ENCODE data around the gene COA8. TPM values are rescaled to one million over a fixed set of nuclear protein-coding genes. Genes with fewer than 3 reads are reported as not detected.

The COA8 gene
- total and polyA plus RNA-seq, 10 of the 15 experiments (the other 5 are each of a cell fraction or from before 2014, with no cell fraction given): 6.1 to 69.5 (median 25.8) TPM

DNA sequence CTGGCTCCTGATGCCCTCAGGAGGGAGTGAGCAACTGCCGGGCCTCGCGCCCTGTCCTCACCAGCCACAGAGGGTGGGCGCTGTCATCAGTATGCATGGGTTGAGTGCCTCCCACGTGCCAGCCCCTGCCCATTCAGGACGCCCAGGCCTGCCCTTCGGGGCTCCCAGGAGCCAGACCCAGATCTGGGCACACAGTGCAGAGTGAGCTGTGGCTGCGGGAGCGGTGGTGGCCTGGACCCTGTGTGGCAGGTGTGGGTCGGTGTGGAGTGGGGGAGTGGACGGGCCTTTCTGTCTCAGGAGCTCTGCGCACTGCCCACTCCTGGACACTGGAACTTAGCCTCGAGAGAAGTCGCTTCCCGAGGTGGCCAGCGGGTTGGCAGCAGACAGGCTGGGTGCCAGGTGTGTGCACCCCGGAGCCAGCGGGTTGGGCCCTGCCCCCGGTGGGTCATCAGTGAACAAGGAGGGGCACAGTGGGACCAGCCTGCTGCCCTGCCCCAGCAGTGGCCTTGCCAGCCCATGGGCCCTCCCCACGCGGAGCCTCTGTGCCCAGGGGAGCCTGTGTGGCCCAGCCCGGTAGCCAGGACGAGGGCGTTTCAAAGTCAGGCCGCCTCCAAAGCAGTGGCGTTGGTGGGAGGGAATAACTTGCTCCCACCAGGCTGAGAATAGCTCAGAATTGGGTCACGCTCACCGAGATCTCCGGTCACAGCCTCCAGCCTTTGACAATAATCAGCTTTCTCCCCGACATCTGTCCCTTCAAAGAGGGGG is 24.3 kb upstream of the COA8 start:
- Histone ChIP-seq H3K79me2 (ENCODE audit: control insufficient read depth, insufficient read depth, low read length) (no peaks in the 10 kb centered on the region), H2AFZ (ENCODE audit: control insufficient read depth, low read depth, low read length) (no peak overlapping the region), H3K27me3 (replicated peaks in 1 of 2; ENCODE audit: control insufficient read depth in 2 of 2, insufficient read depth in 2 of 2, low read length in 1 of 2) (no peaks in the 10 kb centered on the region), H3K9me3 (replicated peaks; ENCODE audit: control insufficient read depth, insufficient read depth, low read length) (no peaks in the 10 kb centered on the region), H3K36me3 (ENCODE audit: control insufficient read depth in 2 of 2, insufficient read depth in 2 of 2, low read length in 1 of 2) (peaks cover 0 to 4% of the 10 kb centered on the region in 2 experiments; a peak in 2 of 4 replicates), H3K4me3 (no peak overlapping the region), H3K9ac (ENCODE audit: control insufficient read depth, insufficient read depth, low read length) (no peak overlapping the region), H3K4me1 (ENCODE audit: control insufficient read depth, insufficient read depth, low read length) (no peaks in the 10 kb centered on the region), H4K20me1 (ENCODE audit: control insufficient read depth, insufficient read depth) (no peaks in the 10 kb centered on the region), H3K27ac (ENCODE audit: control insufficient read depth, insufficient read depth) (no peak overlapping the region), H3K4me2 (ENCODE audit: control insufficient read depth, insufficient read depth) (no peak overlapping the region)
- in situ Hi-C loops (cut with MboI) (no loop called here), intact Hi-C loops (cut with micrococcal nuclease; ENCODE audit: unreplicated experiment) (no loop called here)
- TF ChIP-seq SMAD5 (IDR thresholded peaks at IDR 0.05; ENCODE audit: low read depth) (no peak), POLR2A (IDR thresholded peaks at IDR 0.05; ENCODE audit: low read depth, low read length) (peak; percentile 44; the same call in 1 of the 2 replicates), KAT2A (conservative IDR thresholded peaks at IDR 0.05; ENCODE audit: control insufficient read depth, low read depth, low read length) (no peak), PML (IDR thresholded peaks at IDR 0.05; ENCODE audit: low read length) (no peak), JUND (IDR thresholded peaks at IDR 0.05; ENCODE audit: low read depth, low read length) (no peak)
- TF ChIP-seq, protein P1, sequence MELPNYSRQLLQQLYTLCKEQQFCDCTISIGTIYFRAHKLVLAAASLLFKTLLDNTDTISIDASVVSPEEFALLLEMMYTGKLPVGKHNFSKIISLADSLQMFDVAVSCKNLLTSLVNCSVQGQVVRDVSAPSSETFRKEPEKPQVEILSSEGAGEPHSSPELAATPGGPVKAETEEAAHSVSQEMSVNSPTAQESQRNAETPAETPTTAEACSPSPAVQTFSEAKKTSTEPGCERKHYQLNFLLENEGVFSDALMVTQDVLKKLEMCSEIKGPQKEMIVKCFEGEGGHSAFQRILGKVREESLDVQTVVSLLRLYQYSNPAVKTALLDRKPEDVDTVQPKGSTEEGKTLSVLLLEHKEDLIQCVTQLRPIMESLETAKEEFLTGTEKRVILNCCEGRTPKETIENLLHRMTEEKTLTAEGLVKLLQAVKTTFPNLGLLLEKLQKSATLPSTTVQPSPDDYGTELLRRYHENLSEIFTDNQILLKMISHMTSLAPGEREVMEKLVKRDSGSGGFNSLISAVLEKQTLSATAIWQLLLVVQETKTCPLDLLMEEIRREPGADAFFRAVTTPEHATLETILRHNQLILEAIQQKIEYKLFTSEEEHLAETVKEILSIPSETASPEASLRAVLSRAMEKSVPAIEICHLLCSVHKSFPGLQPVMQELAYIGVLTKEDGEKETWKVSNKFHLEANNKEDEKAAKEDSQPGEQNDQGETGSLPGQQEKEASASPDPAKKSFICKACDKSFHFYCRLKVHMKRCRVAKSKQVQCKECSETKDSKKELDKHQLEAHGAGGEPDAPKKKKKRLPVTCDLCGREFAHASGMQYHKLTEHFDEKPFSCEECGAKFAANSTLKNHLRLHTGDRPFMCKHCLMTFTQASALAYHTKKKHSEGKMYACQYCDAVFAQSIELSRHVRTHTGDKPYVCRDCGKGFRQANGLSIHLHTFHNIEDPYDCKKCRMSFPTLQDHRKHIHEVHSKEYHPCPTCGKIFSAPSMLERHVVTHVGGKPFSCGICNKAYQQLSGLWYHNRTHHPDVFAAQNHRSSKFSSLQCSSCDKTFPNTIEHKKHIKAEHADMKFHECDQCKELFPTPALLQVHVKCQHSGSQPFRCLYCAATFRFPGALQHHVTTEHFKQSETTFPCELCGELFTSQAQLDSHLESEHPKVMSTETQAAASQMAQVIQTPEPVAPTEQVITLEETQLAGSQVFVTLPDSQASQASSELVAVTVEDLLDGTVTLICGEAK (IDR thresholded peaks at IDR 0.05; ENCODE audit: borderline replicate concordance): no peak
- TF ChIP-seq, protein P2, sequence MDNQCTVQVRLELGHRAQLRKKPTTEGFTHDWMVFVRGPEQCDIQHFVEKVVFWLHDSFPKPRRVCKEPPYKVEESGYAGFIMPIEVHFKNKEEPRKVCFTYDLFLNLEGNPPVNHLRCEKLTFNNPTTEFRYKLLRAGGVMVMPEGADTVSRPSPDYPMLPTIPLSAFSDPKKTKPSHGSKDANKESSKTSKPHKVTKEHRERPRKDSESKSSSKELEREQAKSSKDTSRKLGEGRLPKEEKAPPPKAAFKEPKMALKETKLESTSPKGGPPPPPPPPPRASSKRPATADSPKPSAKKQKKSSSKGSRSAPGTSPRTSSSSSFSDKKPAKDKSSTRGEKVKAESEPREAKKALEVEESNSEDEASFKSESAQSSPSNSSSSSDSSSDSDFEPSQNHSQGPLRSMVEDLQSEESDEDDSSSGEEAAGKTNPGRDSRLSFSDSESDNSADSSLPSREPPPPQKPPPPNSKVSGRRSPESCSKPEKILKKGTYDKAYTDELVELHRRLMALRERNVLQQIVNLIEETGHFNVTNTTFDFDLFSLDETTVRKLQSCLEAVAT (IDR thresholded peaks at IDR 0.05): no peak
- POLR2A ChIA-PET: no interaction called here
- SMC1A ChIA-PET (ENCODE audit: uncharacterized antibody, unreplicated experiment): no interaction called here
- DNase-seq (ENCODE audit: low read depth, low spot score) (no peak), ATAC-seq (peak; percentile 5; the same call in 2 of the 3 replicates), FAIRE-seq (no peak)
- BruUV-seq (replicated peaks): no TSS peak
- RAD21 ChIA-PET (ENCODE audit: unreplicated experiment): no interaction called here
- 38% methylated on average over 25 of the region's 30 CpGs for WGBS (ENCODE audit: insufficient coverage, insufficient replicate concordance, low lambda C conversion rate, missing lambda C conversion rate)
- CTCF ChIA-PET: interaction anchor here (1.6 kb wide), 1 partner anchor 19 kb away, joined by 4 read pairs; no protein-coding TSS in a partner anchor
